Raji (cell line): ENCODE measurements around the gene SEC24D.

ENCODE experiments used
- POLR2A ChIP-seq: IDR thresholded peaks from 2 replicates; pipeline ENCODE4 v1.6.1; 2011; ENCODE audit warnings: low read depth, low read length, control low read depth; ENCODE audit not compliant: insufficient read depth

Gene SEC24D

DNA sequence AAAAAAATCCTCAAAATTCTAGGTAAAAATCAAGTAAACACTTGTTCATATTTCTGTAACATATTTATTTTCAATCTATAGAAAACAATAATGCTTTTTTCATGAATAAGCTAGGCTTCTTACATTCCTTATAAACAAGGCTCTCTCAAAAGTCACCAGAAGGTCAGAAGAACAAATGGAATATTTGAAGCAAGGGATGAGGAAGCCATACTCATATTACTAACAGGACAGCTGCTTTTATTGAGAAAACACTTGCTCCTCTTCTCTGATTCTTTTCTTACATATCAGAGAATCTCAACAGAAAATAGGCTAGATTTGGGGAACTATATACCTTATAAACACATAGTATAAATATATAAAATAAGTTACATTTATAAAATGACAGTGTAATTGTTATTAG is 82.8 kb downstream of the SEC24D start:
- no peak for TF ChIP-seq POLR2A

DNA sequence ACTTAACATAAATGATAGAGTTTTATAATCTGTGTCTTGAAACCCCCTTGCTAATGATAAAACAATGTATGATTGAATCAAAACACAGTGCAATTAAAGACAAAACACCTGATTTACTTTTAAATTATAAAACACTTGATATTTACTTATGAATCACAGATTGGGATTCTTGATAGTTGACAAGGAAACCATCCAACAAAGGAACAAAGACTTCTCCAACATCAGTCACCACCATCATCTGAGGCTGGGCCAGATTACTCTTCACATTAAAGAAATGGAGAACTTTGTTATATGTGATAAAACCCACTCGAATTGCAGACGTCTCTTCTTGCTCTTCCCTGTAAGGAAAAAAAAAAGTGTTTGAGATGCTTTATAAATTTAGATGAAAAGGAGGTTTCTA is 83.4 kb downstream of the SEC24D start:
- no peak for TF ChIP-seq POLR2A

DNA sequence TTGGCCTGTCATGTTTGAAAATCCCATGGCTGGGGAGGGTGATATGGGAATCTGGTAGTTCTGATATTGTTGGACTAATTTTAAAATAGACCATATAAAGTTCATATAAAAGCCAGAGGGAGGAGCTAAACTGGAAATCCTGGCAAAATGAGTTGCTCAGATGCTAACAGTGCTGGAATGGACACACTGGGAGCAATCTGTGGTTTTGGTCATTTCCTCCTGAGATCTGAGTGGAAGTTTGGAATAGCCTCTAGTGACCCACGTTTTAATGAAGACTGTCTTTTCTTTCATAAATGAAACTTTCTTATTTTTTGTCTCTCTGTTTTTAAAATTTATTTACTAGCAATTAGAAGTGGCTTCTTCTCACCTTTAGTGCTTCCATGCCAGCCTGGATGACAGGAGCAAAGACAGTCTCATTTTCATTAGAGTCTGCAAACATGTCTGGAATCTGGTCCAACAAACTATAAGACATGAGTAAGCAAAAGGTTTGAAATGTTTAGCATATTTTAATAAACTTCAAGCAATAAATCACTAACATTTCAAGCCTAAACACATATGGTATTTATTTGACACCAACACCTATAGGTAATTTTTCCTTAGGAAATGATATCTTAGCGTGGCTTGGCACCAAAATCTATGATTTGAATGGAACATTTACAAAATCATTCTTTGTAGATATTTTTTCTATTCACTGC is 84.2 kb downstream of the SEC24D start:
- no peak for TF ChIP-seq POLR2A

DNA sequence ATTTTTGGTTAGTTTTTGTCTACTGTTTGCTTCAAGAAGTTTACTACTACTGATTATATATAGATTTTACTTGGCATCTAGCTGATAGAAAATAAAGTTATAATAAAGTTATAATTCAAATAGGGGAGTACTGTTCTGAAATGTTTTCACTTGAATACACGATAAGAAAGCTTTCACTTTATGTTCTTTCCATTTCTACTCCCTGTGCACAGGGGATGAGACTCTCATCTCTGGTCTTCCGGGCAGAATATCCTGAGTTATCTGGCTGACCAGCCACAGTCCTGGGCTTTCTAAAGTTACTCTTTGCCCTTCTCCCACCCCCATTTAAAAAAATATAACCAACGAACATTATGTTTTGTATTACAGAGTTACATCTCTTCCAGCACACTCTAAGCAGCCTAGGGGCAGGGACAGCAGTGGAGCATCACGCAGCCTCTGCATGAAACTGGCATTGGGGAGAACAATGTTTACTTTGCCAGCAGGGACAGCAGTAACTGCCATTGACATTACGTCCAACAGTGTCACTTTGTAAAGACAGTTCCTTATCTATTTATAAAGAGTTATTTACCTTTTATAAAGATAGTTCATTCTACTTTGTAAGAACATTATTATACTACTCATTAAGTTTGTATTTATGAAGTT is 86.5 kb downstream of the SEC24D start:
- no peak for TF ChIP-seq POLR2A

DNA sequence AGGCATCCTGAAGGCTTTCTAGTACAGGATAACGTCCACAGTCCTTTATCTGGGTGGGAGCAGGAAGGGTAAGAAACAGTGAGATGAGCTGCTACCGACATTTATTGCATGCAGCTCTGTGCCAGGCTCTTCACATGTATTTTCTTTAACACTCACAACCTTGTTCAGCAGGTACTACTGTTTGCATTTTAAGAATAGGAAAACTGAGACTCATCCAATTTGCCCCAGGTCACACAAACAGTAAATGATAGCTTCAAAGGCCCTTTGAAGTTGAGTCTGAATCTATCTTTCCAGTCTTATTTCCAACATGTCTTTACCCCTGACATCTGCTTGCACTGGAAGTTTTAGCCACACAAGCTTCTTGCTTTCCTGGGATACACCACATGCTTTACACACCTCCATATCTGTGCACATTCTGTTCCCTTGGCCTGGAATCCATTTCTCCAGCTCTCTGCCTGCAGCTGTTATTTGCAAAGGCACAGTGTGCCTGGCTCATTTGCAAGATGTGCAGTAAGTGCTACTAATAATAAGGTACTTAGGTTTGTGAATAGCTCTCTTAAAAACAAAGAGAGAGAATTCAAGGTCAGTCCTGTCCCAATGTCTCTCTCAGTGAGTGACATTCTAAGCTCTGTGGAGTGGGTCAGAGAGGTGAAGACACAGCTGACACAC is 89.5 kb downstream of the SEC24D start:
- TF ChIP-seq POLR2A: no peak

DNA sequence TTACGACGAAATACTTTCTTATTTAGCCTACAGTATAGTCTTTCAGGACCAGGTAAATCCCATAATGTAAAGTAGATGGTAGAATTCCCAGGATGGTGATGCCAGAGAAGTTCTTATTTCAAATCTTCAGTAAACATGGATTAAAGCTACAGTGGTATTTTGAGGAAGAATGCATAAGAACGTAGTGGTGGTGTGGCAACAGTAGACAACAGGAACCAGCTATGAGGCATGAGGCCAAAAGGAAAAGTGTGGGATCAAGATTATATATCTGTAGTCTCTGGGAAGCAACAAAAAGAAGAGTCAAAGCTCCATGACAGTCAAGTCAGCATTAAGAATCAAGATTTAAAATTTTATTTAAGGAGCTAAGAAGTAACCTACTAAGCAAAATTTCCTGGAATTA is 90.6 kb downstream of the SEC24D start:
- TF ChIP-seq POLR2A: no peak

DNA sequence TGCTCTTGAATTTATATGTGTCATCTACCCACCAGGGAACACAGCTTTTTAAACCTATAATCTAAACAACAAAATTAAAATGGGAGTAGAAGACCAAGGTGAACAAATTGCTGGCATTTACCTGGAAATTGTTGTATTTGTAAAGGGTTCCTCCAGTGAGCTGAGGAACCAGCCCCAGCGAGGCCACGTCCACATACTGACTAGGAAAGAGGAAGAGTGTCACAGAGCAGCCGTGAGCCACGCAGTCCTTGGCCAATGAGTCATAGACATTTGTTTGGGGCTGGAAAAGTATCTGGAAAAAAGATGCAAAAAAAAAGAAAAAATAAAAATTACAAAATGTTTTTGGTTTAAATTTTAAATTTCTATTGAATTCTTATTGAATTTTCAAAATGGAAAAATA is 92.1 kb downstream of the SEC24D start:
- TF ChIP-seq POLR2A: no peak

DNA sequence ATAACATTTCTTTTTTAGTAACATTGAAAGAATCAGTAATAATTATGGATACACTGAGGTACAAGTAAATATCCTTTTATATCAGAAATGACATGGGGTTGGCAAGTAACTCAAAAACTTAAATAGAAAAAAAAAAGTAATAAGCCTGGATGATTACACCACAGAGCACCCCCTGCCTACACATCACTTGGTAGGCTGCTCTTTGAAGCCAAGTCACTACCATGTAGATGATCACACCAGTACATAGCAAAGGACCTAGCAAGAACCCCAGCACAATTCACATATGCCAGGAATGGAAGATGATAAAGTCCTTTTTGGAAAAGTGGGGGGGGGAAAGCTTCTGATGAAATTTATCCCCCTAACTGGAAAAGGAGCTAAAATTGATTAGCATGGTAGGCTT is 93.9 kb downstream of the SEC24D start:
- TF ChIP-seq POLR2A: no peak

DNA sequence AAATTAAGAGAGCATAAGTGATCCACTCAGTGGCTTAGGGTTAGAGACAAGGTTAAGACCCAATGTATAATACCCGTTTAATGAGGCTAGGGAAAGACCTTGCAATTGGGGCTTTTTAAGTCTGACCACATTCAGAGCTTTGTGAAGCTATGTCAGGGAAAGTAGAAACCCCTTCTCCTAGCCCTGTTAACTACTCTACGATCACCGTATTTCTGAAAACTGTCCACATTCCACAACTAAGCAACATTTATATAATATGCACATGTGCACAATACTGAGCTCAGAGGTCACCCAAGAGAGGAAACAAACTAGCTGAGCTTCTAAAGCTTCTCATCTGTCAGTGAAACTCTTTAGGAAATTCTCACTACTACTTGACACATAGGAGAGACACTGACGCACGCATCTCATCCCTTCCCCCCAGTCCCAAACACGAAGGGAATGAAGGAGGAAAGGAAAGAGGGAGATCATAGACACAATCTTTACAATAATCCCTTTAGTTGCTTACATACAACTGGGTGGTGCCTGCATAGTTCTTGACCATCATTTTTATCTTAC is 94.5 kb downstream of the SEC24D start:
- TF ChIP-seq POLR2A: no peak

DNA sequence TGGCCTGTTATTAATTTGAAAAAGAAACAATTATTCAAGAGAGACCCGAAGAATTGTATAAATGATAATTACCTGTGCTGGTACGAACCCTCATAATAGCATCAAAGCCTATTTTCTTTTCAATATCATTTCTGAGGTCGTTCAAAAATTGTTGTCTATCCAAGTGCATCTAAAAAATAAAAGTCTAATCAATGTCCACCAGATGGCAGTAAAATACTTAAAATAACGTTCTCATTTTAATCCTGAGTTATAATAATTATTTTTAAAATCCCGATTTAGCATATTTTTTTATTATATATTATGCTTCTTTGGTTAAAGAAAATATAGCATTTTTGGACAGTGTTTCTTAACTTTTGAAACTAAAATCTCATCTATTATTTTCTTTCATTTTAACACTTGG is 95.1 kb downstream of the SEC24D start:
- no peak for TF ChIP-seq POLR2A

DNA sequence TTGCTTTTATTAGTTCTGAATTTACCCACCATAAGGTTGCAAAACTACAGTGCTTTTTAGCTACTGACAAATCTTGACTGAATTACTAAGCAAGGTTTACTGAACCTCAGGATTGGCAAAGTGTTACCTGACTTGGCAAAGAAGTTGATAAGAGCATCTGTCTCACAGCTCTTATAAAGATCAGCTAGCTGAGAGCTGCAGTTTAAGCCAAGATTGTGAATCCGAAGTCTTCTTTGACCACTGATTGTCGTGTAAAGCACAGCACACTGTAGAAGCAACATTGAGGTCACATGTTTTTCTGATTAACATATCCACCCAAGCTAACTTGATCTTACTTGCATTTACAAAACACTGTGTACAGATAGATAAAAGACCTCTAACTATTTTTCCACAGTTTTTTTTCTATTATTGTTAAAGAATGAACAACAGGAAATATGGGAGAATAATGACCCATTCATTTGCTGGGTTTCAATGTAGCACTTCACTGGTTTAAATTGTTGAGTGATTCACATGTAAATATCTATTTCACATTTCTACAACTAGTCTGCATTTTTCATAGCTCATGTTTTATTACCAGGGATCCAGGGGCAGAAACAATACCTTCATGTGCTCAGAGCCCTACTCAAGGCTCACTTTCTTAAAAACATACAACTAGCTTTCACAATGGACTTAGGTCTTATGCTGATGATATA is 96.8 kb downstream of the SEC24D start:
- TF ChIP-seq POLR2A: no peak

DNA sequence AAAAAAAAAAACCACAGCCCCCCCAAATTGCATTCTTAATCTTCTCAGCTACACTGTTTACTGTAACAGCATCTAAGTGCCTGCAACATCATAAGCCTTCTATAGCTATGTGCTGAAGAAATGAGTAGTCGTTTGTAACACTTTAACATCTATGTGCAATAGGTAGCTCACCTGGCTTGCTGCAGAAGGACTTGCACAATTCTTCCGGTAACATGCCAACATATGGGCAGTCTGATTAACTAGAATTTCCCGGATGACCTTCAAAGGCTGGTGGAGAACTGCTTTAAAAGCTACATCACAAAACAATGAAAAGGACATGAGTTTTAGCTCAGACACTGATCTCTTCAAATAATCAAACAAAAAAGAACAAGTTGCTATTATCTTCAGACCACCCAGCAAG is 97.8 kb downstream of the SEC24D start:
- TF ChIP-seq POLR2A: no peak

DNA sequence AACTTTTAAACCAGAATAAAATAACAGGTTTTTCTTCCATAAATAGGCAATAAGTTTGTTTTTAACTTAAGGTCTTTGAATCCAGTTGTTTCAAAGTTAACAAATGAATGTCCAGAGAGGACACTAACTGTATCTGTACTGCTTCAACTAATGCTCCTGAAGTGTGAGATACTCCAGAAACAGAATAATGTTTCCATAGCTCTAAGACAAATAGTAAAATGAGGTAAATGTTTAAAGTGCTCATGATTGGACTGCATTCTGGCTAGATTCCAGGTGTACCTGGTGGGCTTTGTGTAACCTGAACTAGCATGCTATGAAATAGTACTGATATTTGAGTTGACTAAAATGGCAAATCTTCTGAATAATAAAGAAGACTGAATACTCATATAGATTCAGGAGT is 99.0 kb downstream of the SEC24D start:
- no peak for TF ChIP-seq POLR2A

DNA sequence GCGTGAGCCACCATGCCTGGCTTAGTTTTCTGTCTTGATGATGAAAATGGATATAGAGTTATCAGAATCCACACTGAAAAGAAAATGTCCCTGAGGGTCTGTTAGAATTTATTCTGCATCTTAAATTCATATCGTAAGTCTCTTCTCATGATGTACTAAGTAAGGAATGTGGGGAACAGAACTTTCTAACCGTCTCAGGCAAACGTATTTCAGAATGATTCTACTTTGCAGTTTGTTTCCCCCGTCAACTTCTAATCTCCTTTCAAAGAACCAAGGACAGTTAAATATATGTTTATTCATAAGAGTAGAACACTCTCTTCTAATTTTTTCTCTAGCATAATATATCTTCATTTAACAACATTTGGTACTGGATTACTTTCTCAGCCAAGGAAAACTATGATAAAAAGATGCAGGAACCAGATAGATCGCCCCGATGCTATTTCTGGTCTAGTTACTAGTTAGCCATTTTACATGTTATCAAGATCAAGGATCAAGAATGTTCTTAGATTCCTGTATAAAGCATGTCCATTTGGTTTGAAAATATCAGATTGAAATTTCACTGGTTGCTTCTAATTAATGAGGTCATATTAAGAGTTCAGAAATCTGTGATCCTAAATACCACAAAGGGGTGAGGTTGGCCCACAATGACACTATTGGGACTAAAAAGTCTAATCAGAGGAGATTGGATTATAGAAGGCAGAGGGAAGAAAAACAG is 101.3 kb downstream of the SEC24D start:
- TF ChIP-seq POLR2A: no peak
